ENCODE results near the gene MICALL1.

GRCh38 chr22:37930270-37930951 is 24.3 kb downstream of the MICALL1 start:
- no peak for TF ChIP-seq REST (IDR thresholded peaks at IDR 0.05; ENCODE audit: insufficient read depth in 1 of 2, low read depth in 2 of 2, low read length in 2 of 2)
- no peak for TF ChIP-seq POLR2AphosphoS5 (IDR thresholded peaks at IDR 0.05; ENCODE audit: low read depth, low read length)
- no peak for TF ChIP-seq TAF1 (IDR thresholded peaks at IDR 0.05; ENCODE audit: borderline replicate concordance, insufficient read depth, low read length)
